ENCODE data around the gene COX4I1.

GRCh38 chr16:85761861-85762260, 37.6 kb upstream of the COX4I1 start:
- TF ChIP-seq CTCF (IDR thresholded peaks at IDR 0.05 in 2 of 3, conservative IDR thresholded peaks at IDR 0.05 in 1 of 3; ENCODE audit: borderline replicate concordance in 1 of 3, insufficient read depth in 1 of 3, low read depth in 2 of 3, low read length in 2 of 3) (no peak), POLR2A (IDR thresholded peaks at IDR 0.05; ENCODE audit: borderline replicate concordance, extremely low read depth, insufficient read depth, insufficient read length) (no peak), POLR2AphosphoS5 (IDR thresholded peaks at IDR 0.05; ENCODE audit: low read depth, low read length) (no peak), SIN3A (IDR thresholded peaks at IDR 0.05; ENCODE audit: low read depth) (no peak), RAD21 (IDR thresholded peaks at IDR 0.05; ENCODE audit: low read depth) (no peak), REST (IDR thresholded peaks at IDR 0.05; ENCODE audit: low read depth) (no peak), FOSL1 (IDR thresholded peaks at IDR 0.05; ENCODE audit: low read depth) (no peak), MAX (IDR thresholded peaks at IDR 0.05) (no peak), CBX3 (IDR thresholded peaks at IDR 0.05; ENCODE audit: low read depth) (no peak), YY1 (IDR thresholded peaks at IDR 0.05; ENCODE audit: extremely low read depth, insufficient replicate concordance, low read depth, low read length) (no peak), EZH2phosphoT487 (IDR thresholded peaks at IDR 0.05; ENCODE audit: borderline replicate concordance) (no peak), CEBPB (IDR thresholded peaks at IDR 0.05; ENCODE audit: low read depth) (no peak)

Measured in HCT116 (cell line).